ENCODE measurements around the gene ACOXL.

The ACOXL gene

DNA sequence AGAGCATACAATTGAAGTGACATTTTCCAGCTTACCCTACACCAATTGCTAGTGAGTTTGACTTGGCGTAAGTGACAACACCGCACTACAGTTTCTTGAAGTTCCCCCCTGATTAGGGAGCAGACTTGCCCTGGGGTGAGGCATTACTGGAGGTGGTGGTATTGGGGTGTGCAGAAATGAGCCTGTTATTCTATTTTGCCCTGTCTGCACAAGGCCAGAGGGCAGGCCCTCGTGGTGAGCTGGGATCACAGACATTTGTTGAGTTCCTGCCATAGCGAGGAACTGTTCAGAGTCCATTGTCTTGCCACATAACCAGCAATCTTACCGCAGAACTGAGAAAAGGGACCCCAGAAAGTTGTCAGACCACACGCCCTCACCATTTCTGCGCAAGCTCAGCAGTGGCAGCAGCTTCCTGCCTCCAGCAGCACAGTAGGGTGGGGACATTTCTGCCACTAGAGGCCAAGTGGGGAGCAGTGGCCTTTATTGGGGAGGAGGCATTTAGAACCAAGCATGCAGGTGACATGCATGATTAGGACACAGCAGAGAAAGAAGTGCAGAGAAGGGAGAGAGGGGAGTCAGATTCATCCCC is 284.8 kb downstream of the ACOXL start:
- no peaks in the 10 kb centered on the region for H3K36me3 ChIP-seq (ENCODE audit: control insufficient read depth, low read depth, low read length)
- no peak overlapping the region for H3K9ac ChIP-seq (ENCODE audit: low read length)
- no peaks in the 10 kb centered on the region for H3K4me1 ChIP-seq (ENCODE audit: control insufficient read depth, low read depth, low read length)
- H3K27me3 ChIP-seq (ENCODE audit: control insufficient read depth, insufficient read depth, low read length): no peaks in the 10 kb centered on the region
- H3K4me3 ChIP-seq (ENCODE audit: low read length): no peak overlapping the region
- no peak overlapping the region for H3K27ac ChIP-seq (ENCODE audit: low read length)
- H3K9me3 ChIP-seq (ENCODE audit: control insufficient read depth, low read depth, low read length): no peaks in the 10 kb centered on the region

DNA sequence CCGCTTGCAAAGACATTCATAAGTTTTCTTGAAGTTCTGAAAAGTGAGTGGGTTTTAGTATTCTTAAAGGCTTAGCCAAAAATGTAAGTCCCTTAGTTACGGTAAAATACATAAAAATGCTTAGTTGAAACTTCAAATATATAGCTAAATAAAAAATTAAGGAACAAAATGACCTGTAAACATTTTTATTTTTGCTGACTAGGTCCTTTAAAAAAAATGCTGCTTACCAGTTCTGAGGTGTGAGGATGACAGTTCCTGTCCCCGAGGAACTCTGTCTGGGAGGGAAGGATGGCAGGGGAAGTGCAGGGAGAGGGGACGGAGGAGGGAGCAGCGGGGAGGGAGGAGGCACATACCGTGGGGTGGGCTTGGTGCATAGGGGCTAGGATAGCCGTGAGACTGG is 285.5 kb downstream of the ACOXL start:
- no peak overlapping the region for H3K4me3 ChIP-seq (ENCODE audit: low read length)
- H3K27ac ChIP-seq (ENCODE audit: low read length): no peak overlapping the region
- H3K36me3 ChIP-seq (ENCODE audit: control insufficient read depth, low read depth, low read length): no peaks in the 10 kb centered on the region
- H3K9me3 ChIP-seq (ENCODE audit: control insufficient read depth, low read depth, low read length): no peaks in the 10 kb centered on the region
- H3K27me3 ChIP-seq (ENCODE audit: control insufficient read depth, insufficient read depth, low read length): no peaks in the 10 kb centered on the region
- H3K9ac ChIP-seq (ENCODE audit: low read length): no peak overlapping the region
- no peaks in the 10 kb centered on the region for H3K4me1 ChIP-seq (ENCODE audit: control insufficient read depth, low read depth, low read length)

DNA sequence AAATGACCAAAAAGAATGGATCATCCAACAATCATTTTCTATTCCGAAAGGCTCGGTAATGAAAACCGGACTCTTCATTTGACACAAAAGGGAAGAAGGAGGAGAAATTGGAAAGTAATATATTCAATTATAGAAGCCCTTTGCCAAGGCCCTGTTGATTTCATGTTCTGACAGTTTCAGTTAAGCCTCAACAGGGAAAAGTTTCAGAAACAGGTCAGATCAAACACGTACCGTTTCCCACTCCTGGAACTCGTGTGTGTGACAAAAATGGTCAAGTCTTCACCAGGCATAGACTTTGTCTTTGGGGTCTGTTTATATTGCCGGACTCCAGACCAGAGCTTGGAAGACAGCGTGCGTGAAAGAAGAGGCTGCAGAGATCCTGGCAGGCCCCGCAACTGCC is 287.0 kb downstream of the ACOXL start:
- Histone ChIP-seq H3K27me3 (ENCODE audit: control insufficient read depth, insufficient read depth, low read length) (no peaks in the 10 kb centered on the region), H3K27ac (ENCODE audit: low read length) (no peak overlapping the region), H3K4me1 (ENCODE audit: control insufficient read depth, low read depth, low read length) (no peaks in the 10 kb centered on the region), H3K4me3 (ENCODE audit: low read length) (no peak overlapping the region), H3K36me3 (ENCODE audit: control insufficient read depth, low read depth, low read length) (no peaks in the 10 kb centered on the region), H3K9me3 (ENCODE audit: control insufficient read depth, low read depth, low read length) (no peaks in the 10 kb centered on the region), H3K9ac (ENCODE audit: low read length) (no peak overlapping the region)

DNA sequence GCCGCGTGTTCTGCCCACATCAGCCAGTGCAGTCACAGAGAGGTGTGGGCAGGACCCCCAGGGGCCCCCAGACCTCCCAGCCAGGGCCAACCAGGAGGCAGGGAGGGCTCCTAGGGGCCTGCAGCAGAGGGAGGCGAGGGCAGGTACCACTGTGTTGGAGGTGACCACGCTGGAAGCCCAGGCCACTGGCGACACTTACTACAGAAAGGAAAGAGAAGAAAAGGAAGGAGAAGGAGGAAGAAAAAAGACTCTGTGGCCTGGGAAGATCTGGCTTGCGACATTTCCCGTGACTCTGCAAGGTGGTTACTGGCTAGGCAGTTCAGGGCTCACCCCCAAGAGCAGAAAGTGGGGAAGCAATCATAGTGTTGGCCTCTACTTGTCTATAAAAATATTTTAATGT is 290.3 kb downstream of the ACOXL start:
- Histone ChIP-seq H3K36me3 (ENCODE audit: control insufficient read depth, low read depth, low read length) (no peaks in the 10 kb centered on the region), H3K9ac (ENCODE audit: low read length) (no peak overlapping the region), H3K9me3 (ENCODE audit: control insufficient read depth, low read depth, low read length) (no peaks in the 10 kb centered on the region), H3K4me1 (ENCODE audit: control insufficient read depth, low read depth, low read length) (no peaks in the 10 kb centered on the region), H3K27me3 (ENCODE audit: control insufficient read depth, insufficient read depth, low read length) (no peaks in the 10 kb centered on the region), H3K4me3 (ENCODE audit: low read length) (no peak overlapping the region), H3K27ac (ENCODE audit: low read length) (no peak overlapping the region)

DNA sequence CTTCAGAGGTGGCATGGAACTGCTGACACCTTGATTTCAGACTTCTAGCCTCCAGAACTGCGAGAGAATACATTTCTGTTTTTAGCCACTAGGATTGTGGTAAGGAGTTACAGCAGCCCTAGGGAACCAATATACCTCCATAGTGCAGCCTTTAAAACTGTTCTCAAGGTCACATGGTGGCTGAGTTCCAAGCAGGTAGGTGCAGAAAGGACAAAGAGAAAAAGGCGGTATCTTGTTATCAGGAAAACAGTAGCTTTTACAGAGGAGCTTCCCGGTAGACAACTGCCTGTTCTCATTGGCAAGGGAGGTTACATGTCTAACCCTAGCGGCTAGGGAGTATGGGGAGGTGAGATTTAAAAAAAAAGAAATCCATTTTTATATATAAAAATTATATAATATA is 292.1 kb downstream of the ACOXL start:
- Histone ChIP-seq H3K36me3 (ENCODE audit: control insufficient read depth, low read depth, low read length) (no peaks in the 10 kb centered on the region), H3K27ac (ENCODE audit: low read length) (no peak overlapping the region), H3K4me3 (ENCODE audit: low read length) (no peak overlapping the region), H3K9me3 (ENCODE audit: control insufficient read depth, low read depth, low read length) (no peaks in the 10 kb centered on the region), H3K4me1 (ENCODE audit: control insufficient read depth, low read depth, low read length) (peaks cover 5% of the 10 kb centered on the region), H3K27me3 (ENCODE audit: control insufficient read depth, insufficient read depth, low read length) (no peaks in the 10 kb centered on the region), H3K9ac (ENCODE audit: low read length) (no peak overlapping the region)

DNA sequence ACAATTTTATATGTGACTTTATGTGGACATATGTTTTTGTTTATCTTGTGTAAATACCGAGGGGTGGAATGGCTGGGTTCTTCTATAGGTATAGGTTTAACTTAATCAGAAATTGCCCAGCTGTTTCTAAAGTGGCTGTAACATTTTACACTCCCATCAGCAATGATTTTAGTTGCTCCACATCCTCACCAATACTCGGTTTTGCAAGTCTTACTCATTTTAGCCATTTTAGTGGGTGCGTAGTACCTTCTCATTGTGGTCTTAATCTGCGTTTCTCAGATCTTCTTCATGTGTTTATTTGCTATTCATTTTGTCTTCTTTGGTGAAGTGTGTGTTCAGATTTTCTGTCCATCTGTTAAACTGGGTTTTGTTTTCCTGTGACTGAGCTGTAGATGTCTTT is 292.9 kb downstream of the ACOXL start:
- Histone ChIP-seq H3K36me3 (ENCODE audit: control insufficient read depth, low read depth, low read length) (no peaks in the 10 kb centered on the region), H3K4me1 (ENCODE audit: control insufficient read depth, low read depth, low read length) (peaks cover 12% of the 10 kb centered on the region), H3K4me3 (ENCODE audit: low read length) (no peak overlapping the region), H3K9ac (ENCODE audit: low read length) (no peak overlapping the region), H3K27ac (ENCODE audit: low read length) (no peak overlapping the region), H3K27me3 (ENCODE audit: control insufficient read depth, insufficient read depth, low read length) (no peaks in the 10 kb centered on the region), H3K9me3 (ENCODE audit: control insufficient read depth, low read depth, low read length) (no peaks in the 10 kb centered on the region)

DNA sequence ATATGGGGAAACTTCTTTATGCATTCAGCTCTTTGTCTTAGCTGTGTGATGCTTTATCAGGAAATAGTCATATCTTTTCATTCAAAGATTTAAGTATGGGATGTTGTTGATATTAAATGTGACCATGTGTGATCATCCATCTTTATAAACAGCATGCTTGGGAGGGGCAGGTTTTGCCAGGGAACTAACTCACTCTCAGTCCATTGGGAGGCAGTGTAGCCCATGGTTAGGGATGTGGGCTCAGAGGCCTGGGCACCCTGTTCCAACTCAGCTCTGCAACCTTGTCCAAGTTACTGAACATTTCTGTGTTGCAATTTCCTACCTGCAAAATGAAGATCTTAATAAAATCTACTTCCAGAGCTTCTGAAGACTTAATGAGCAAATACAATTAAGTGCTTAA is 296.3 kb downstream of the ACOXL start:
- Histone ChIP-seq H3K4me3 (ENCODE audit: low read length) (no peak overlapping the region), H3K9ac (ENCODE audit: low read length) (no peak overlapping the region), H3K27me3 (ENCODE audit: control insufficient read depth, insufficient read depth, low read length) (no peaks in the 10 kb centered on the region), H3K4me1 (ENCODE audit: control insufficient read depth, low read depth, low read length) (peaks cover 14% of the 10 kb centered on the region), H3K27ac (ENCODE audit: low read length) (no peak overlapping the region), H3K36me3 (ENCODE audit: control insufficient read depth, low read depth, low read length) (no peaks in the 10 kb centered on the region), H3K9me3 (ENCODE audit: control insufficient read depth, low read depth, low read length) (no peaks in the 10 kb centered on the region)

DNA sequence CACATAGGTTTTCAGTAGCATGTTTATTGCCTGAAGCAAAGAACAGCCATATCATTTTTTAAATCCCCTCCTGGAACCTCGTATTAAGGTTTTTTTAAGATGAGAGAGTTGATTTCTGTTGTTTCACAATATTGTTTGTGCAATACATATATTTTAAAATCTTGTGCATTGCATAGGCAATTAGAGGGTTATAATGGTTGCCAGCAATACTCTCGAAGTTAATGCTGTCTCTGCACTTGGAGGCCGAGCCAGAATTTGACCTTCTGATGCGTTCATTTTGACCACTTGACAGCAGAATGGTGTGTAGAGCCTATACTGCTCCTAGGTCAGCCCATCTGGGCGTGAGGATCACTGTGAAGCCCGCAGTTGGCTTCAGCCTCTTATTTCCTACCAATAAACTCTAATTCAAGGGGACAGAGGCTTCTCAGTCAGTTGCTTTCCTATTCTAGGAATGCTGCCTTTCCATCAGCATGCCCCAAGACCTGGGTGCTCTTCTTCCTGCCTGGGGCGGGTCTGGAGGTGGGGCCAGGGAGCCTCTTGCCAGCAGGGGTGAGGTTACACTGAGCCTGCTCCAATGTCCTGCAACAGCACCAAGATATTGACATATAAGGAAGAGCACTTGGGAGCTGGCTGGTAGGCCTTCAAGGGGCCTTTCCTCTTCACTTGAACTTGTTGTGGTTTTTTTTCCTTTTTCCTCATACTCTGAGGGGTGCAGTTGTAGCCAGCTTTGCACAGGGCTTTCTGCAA is 297.0 kb downstream of the ACOXL start:
- Histone ChIP-seq H3K9ac (ENCODE audit: low read length) (no peak overlapping the region), H3K36me3 (ENCODE audit: control insufficient read depth, low read depth, low read length) (no peaks in the 10 kb centered on the region), H3K27me3 (ENCODE audit: control insufficient read depth, insufficient read depth, low read length) (no peaks in the 10 kb centered on the region), H3K4me3 (ENCODE audit: low read length) (no peak overlapping the region), H3K9me3 (ENCODE audit: control insufficient read depth, low read depth, low read length) (no peaks in the 10 kb centered on the region), H3K27ac (ENCODE audit: low read length) (no peak overlapping the region), H3K4me1 (ENCODE audit: control insufficient read depth, low read depth, low read length) (peaks cover 14% of the 10 kb centered on the region)

DNA sequence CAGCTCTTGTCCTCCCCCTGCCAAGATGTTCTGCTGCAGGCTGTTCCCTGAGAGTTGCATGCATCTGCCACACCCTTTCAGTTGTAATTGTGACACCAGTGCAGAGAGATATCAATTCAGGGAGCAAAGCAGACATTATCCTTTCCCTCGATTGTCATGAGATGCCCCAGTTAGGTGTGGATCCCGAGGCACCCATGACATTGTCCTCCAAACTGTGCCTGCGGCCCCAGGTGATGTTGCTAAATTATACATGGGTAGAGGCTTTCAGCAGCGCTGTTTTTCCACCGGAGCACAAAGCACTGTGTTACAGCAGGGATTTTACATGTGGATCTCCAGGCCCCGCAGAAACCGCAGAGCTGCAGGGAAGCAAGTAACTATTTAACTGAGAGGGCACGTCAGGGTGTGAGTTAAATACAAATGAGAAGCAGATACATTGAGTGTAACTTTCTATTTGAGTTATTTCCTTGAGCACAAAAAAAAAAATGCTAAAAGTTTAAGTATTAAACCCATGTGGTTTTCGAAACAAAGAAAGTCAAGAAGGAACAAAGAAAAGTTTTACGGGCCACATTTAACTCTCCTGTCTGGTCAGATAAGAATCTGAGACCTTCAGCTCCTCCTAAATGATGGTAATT is 298.0 kb downstream of the ACOXL start:
- Histone ChIP-seq H3K4me3 (ENCODE audit: low read length) (no peak overlapping the region), H3K4me1 (ENCODE audit: control insufficient read depth, low read depth, low read length) (peaks cover 14% of the 10 kb centered on the region)

DNA sequence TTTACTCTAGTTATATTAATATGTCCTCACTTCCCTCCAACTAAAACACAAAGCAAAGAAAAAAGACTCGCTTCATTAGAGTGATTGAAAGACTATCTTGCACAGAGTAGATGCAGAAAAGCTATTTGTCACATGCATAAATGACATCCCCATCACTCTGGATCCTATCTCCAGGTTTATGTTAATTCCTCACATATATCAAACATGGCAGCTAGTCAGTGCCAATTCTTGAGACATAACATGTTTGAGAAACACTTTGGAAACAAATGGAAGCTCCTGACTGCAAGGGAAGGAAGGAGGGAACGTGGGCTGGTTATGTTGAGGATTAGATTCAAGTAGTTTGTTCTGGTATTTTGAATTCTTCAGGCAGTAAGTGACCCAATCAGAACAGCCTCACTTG is 298.6 kb downstream of the ACOXL start:
- Histone ChIP-seq H3K36me3 (ENCODE audit: control insufficient read depth, low read depth, low read length) (no peaks in the 10 kb centered on the region), H3K27ac (ENCODE audit: low read length) (no peak overlapping the region), H3K4me1 (ENCODE audit: control insufficient read depth, low read depth, low read length) (peaks cover 14% of the 10 kb centered on the region), H3K9me3 (ENCODE audit: control insufficient read depth, low read depth, low read length) (no peaks in the 10 kb centered on the region), H3K27me3 (ENCODE audit: control insufficient read depth, insufficient read depth, low read length) (no peaks in the 10 kb centered on the region), H3K4me3 (ENCODE audit: low read length) (no peak overlapping the region), H3K9ac (ENCODE audit: low read length) (no peak overlapping the region)

More for the DNA sequence above, 298.0 kb downstream of the ACOXL start:
- Histone ChIP-seq H3K27me3 (ENCODE audit: control insufficient read depth, insufficient read depth, low read length) (no peaks in the 10 kb centered on the region), H3K27ac (ENCODE audit: low read length) (no peak overlapping the region), H3K9me3 (ENCODE audit: control insufficient read depth, low read depth, low read length) (no peaks in the 10 kb centered on the region), H3K9ac (ENCODE audit: low read length) (no peak overlapping the region), H3K36me3 (ENCODE audit: control insufficient read depth, low read depth, low read length) (no peaks in the 10 kb centered on the region)

DNA sequence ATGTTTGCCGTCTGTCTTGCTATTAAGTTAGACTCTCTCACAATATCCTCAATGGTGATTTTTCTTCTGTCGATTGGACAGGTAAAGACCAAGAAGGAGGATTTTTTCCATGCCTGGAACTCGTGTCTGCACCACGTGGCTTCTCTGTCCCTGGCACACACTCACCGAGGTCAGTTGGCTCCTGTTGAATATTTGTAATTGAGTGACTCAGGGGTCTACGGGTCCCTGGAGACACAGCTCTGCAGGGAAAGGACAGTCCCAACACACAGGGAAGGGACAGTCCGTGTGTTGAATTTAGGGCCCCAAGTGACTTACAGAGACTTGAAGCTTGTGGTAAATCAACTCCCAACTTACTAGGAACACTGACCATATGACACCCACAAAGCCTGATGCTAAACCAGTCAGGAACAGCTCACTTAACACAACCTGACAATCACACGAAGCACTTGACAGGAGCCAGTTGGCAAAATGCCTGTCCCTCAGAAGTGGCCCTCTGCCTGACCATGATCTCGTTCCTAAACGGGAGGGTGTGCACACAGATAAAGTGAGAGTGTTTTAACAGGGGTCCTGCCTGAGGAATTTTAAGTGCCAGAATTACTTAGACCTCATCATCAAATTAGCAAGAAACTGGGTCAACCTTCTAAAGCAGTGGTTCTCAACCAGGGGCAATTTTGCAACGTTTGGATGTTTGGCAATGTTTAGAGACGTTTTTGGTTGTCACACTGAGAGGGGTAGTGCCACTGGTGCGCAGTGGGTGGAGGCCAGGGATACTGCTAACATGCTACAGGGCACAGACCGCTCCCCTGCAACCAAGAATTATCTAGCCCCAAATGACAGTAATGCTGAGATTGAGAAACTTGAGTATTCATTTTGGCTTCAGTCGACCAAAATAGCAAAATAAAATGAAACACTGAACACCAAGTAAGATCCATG is 299.4 kb downstream of the ACOXL start:
- H3K27ac ChIP-seq (ENCODE audit: low read length): no peak overlapping the region
- H3K9ac ChIP-seq (ENCODE audit: low read length): no peak overlapping the region
- H3K9me3 ChIP-seq (ENCODE audit: control insufficient read depth, low read depth, low read length): no peaks in the 10 kb centered on the region
- H3K4me1 ChIP-seq (ENCODE audit: control insufficient read depth, low read depth, low read length): peaks cover 14% of the 10 kb centered on the region
- no peaks in the 10 kb centered on the region for H3K27me3 ChIP-seq (ENCODE audit: control insufficient read depth, insufficient read depth, low read length)
- H3K4me3 ChIP-seq (ENCODE audit: low read length): no peak overlapping the region
- no peaks in the 10 kb centered on the region for H3K36me3 ChIP-seq (ENCODE audit: control insufficient read depth, low read depth, low read length)
